Astrocyte of the spinal cord (primary cell): ENCODE measurements around the gene NME4.
A peak's percentile ranks its signal among the peaks of the same experiment; 100 is the strongest.
"Not testable (repeated sequence)": the region's sequence is repeated elsewhere in the genome, so short reads cannot be mapped to it uniquely, and the experiment has no call there.

ENCODE experiments used
- DNase-seq: peaks from one replicate; pipeline ENCODE4 v3.0.0; 2011; ENCODE audit warnings: low read depth, low spot score
- H3K4me3 ChIP-seq: 2 replicates; pipeline ENCODE4 v1.5.1; 2011; ENCODE audit warnings: low read depth, mild to moderate bottlenecking, low read length, moderate library complexity
- in situ Hi-C: cut with HindIII; loops from 2 replicates; pipeline ENCODE4 v1.10.0; 2017; ENCODE audit warnings: low sequenced_read_pairs
- TF ChIP-seq, protein P1 (sequence below): IDR thresholded peaks from 2 replicates; pipeline ENCODE4 v1.5.1; 2012; ENCODE audit warnings: low read depth, mild to moderate bottlenecking, low read length, inconsistent platforms

Gene NME4

GRCh38 chr16:397135-397661 is at the start of gene NME4:
Gene NME4 (plus strand): TSS chr16:397199. CDS start chr16:397223, 24 bp downstream.
- no peak for DNase-seq
- TF ChIP-seq, protein P1, sequence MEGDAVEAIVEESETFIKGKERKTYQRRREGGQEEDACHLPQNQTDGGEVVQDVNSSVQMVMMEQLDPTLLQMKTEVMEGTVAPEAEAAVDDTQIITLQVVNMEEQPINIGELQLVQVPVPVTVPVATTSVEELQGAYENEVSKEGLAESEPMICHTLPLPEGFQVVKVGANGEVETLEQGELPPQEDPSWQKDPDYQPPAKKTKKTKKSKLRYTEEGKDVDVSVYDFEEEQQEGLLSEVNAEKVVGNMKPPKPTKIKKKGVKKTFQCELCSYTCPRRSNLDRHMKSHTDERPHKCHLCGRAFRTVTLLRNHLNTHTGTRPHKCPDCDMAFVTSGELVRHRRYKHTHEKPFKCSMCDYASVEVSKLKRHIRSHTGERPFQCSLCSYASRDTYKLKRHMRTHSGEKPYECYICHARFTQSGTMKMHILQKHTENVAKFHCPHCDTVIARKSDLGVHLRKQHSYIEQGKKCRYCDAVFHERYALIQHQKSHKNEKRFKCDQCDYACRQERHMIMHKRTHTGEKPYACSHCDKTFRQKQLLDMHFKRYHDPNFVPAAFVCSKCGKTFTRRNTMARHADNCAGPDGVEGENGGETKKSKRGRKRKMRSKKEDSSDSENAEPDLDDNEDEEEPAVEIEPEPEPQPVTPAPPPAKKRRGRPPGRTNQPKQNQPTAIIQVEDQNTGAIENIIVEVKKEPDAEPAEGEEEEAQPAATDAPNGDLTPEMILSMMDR: no peak
- in situ Hi-C loops: no loop called here
- peak within 1 kb of the TSS; percentile 42 for H3K4me3 ChIP-seq

GRCh38 chr16:347203-347602 is 49.8 kb upstream of the NME4 start:
- in situ Hi-C loops: no loop called here
- no peak for DNase-seq
- TF ChIP-seq, protein P1: no peak
- H3K4me3 ChIP-seq: no peak overlapping the region

DNA sequence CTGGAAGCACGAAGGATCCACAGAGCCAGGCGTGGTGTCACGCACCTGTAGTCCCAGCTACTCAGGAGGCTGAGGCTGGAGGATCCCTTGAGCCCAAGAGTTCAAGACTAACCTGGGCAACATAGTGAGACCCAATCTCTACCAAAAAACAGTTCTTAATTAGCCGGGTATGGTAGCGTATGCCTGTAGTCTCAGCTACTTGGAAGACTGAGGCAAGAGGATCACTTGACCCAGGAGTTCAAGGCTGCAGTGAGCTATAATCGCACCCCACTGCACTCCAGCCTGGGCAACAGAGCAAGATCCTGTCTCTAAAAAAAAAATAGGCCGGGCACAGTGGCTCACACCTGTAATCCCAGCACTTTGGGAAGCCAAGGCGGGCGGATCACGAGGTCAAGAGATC is 48.5 kb upstream of the NME4 start:
- in situ Hi-C loops, DNase-seq, H3K4me3 ChIP-seq: not testable (repeated sequence)

DNA sequence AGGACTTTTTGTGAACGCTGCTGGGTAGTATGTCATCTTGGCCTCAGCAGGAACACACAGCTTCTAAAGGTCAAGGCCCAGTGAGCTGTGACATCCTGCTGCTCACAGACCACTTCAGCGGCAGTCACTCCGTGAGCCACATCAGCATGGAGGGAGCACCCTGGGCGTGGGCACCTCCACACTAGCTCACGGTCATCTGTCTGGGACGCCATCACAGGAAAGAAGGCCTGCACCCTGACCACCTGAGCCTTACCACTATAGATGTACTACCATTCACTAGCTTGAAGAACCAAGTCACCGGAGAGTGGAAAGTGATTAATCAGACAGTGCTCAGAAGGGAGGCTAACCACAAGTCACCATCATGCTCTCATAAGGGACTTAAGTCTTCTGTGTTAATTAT is 47.8 kb upstream of the NME4 start:
- in situ Hi-C loops: no loop called here
- no peak for DNase-seq
- H3K4me3 ChIP-seq: no peak overlapping the region
- TF ChIP-seq, protein P1: no peak

DNA sequence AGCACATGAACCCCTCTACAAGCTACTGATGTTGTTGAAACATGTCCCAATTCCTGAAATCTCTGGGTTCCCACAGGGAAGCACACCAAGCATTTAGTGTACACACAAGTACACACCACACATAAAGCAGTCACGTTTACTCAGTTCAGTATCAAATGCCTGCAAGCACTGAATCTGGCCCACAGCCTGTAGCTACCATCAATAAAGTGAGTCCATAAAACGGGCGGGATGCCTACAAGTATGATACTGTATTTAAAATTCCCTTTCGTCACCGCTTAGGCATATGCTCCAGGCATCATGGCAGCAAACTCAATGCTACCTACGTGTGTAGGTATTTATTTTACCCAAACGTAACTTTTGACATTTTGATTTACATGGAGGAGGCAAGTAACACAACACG is 46.8 kb upstream of the NME4 start:
- no peak overlapping the region for H3K4me3 ChIP-seq
- TF ChIP-seq, protein P1: no peak
- no peak for DNase-seq
- in situ Hi-C loops: no loop called here

- peak overlapping the region; percentile 54 for H3K4me3 ChIP-seq
- DNase-seq: no peak
- TF ChIP-seq, protein P1: no peak
- in situ Hi-C loops: no loop called here
Measured at GRCh38 chr16:351804-352520, 45.0 kb upstream of the NME4 start.
